Measurements from ENCODE around the gene OSBPL5.

DNA sequence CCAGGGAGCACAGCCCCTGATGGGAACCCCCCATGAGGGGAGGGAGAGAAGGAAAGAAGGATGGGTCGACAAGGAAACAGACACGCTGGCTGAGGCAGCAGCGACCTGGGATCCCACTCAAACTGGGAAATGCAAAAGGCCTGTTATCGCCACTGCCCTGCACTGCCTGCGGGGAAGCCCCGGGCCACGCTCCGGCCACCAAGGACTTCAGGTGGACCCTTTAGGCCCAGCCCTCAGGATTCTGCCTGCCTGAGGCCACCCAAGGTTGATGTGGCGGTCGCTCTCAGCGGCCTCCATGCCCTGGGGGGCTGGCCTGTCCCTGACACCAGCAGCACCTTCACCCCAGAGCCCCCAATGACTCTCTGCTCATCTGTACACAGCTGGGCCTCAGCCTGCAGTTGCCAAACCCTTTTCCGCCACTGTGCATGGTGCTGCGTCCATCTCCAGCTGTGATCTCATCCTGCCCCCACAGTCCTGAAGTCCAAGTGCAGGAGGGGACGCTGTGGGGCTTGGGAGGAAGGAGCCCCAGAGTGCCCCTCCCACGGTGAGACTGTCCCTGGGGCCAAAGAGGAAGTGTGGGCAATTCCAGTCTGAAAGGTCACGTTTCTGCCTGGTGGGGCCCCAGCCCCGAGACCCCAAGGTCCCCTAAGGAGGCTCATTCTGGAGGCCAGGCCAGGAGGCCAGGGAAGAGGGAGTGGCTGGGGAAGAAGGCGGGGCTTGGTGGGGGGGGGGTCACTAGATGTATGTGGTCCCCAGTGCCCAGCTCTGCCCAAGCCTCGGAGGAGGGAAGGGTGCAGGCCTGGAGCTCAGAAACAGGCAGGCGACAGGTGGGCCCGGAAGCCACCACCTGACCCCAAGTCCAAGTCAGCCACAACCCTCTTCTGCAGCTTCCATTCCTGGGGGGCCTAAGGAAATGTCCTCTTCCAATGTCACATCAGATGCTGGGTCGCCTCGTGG is 31.6 kb downstream of the OSBPL5 start:
- TF ChIP-seq, protein P1, sequence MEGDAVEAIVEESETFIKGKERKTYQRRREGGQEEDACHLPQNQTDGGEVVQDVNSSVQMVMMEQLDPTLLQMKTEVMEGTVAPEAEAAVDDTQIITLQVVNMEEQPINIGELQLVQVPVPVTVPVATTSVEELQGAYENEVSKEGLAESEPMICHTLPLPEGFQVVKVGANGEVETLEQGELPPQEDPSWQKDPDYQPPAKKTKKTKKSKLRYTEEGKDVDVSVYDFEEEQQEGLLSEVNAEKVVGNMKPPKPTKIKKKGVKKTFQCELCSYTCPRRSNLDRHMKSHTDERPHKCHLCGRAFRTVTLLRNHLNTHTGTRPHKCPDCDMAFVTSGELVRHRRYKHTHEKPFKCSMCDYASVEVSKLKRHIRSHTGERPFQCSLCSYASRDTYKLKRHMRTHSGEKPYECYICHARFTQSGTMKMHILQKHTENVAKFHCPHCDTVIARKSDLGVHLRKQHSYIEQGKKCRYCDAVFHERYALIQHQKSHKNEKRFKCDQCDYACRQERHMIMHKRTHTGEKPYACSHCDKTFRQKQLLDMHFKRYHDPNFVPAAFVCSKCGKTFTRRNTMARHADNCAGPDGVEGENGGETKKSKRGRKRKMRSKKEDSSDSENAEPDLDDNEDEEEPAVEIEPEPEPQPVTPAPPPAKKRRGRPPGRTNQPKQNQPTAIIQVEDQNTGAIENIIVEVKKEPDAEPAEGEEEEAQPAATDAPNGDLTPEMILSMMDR (conservative IDR thresholded peaks at IDR 0.05; ENCODE audit: low read depth, low read length): no peak
- no peak for TF ChIP-seq EZH2 (IDR thresholded peaks at IDR 0.05; ENCODE audit: borderline replicate concordance, low read depth, low read length, poor library complexity, severe bottlenecking)
